HL-60/S4 (cell line): Measurements from ENCODE around the gene TNPO1.

Experiments
- in situ Hi-C: fragments of 300-500 bp; cut with MboI; formaldehyde crosslinking; loops from 2 replicates; pipeline ENCODE4 v1.14.3; 2022; ENCODE audit warnings: low sequenced_read_pairs

TNPO1 gene

GRCh38 chr5:72817671-72818266 is 1.3 kb downstream of the TNPO1 start:
- in situ Hi-C loops, result loop anchor here (5.0 kb wide), 1 partner anchor 205 kb away; no protein-coding TSS in a partner anchor

- in situ Hi-C loops, result loop anchor here (5.0 kb wide), 1 partner anchor 207 kb away; no protein-coding TSS in a partner anchor
These were observed 2.5 kb downstream of the TNPO1 start for GRCh38 chr5:72818866-72819534.

- in situ Hi-C loops, result no loop called here
These were observed 5.3 kb downstream of the TNPO1 start for GRCh38 chr5:72821776-72822175.

- in situ Hi-C loops, result no loop called here
These were observed 6.5 kb downstream of the TNPO1 start for GRCh38 chr5:72822944-72823343.

GRCh38 chr5:72829707-72830106 is 13.2 kb downstream of the TNPO1 start:
- in situ Hi-C loops, result no loop called here

- in situ Hi-C loops, result no loop called here
These were observed 13.9 kb downstream of the TNPO1 start for GRCh38 chr5:72830362-72830761.

GRCh38 chr5:72831685-72832084 is 15.2 kb downstream of the TNPO1 start:
- in situ Hi-C loops, result no loop called here

- in situ Hi-C loops, result no loop called here
These were observed 18.5 kb downstream of the TNPO1 start for GRCh38 chr5:72834924-72835323.

- in situ Hi-C loops, result no loop called here
These were observed 19.2 kb downstream of the TNPO1 start for GRCh38 chr5:72835633-72836032.

- in situ Hi-C loops, result no loop called here
These were observed 20.3 kb downstream of the TNPO1 start for GRCh38 chr5:72836810-72837209.

GRCh38 chr5:72837524-72838096 is 21.1 kb downstream of the TNPO1 start:
- in situ Hi-C loops, result no loop called here

GRCh38 chr5:72840041-72840440 is 23.6 kb downstream of the TNPO1 start:
- in situ Hi-C loops, result no loop called here

GRCh38 chr5:72841756-72842535 is 25.5 kb downstream of the TNPO1 start:
- in situ Hi-C loops, result no loop called here

GRCh38 chr5:72842816-72843215 is 26.4 kb downstream of the TNPO1 start:
- in situ Hi-C loops, result no loop called here

- in situ Hi-C loops, result no loop called here
These were observed 27.8 kb downstream of the TNPO1 start for GRCh38 chr5:72844218-72844603.

GRCh38 chr5:72845889-72846288 is 29.4 kb downstream of the TNPO1 start:
- in situ Hi-C loops, result no loop called here

GRCh38 chr5:72846483-72846882 is 30.0 kb downstream of the TNPO1 start:
- in situ Hi-C loops, result no loop called here

GRCh38 chr5:72847439-72847838 is 31.0 kb downstream of the TNPO1 start:
- in situ Hi-C loops, result no loop called here

GRCh38 chr5:72847989-72848473 is 31.6 kb downstream of the TNPO1 start:
- in situ Hi-C loops, result no loop called here

GRCh38 chr5:72848474-72849428 is 32.3 kb downstream of the TNPO1 start:
- in situ Hi-C loops, result no loop called here
